HepG2 (cell line): ENCODE results near the gene RASGRP1. TPM values are rescaled to one million over a fixed set of nuclear protein-coding genes. Genes with fewer than 3 reads are reported as not detected.

Experiments
- ATAC-seq: fragments of 200-7000 bp; cut with Tn5 transposase; 3 replicates; pipeline ENCODE4 v1.9.1; 2020; ENCODE audit warnings: mild to moderate bottlenecking, moderate library complexity
- BruUV-seq: library from RNA; stranded (reverse); fragments of 400-500 nt; replicated peaks from 2 replicates; lab custom pipeline; 2021; lab: Mats Ljungman, UMichigan
- CTCF ChIA-PET: fragments of 300-600 bp; formaldehyde crosslinking; extraction: SDS; loops from one replicate; lab custom pipeline; 2021; ENCODE audit warnings: low total read pairs, inconsistent platforms, low intra/inter-chr PET ratio; lab: Yijun Ruan, JAX
- POLR2A ChIA-PET: fragments of 350-600 bp; sonication (Branson Sonifier 250); formaldehyde crosslinking; loops from one replicate; lab custom pipeline; 2020; ENCODE audit warnings: antibody characterized with exemption, inconsistent platforms; lab: Yijun Ruan, JAX
- DNase-seq: peaks from one replicate; pipeline ENCODE4 v3.0.0-alpha.2; 2015; ENCODE audit warnings: low spot score
- FAIRE-seq: peaks from 3 replicates; lab custom pipeline; 2011; peaks lifted over from hg19 to GRCh38; lab: Jason Lieb, UNC
- H2AFZ ChIP-seq: one replicate; pipeline ENCODE4 v1.6.1; 2011; ENCODE audit warnings: low read length, inconsistent platforms
- H3K27ac ChIP-seq: fragments of 300-600 bp; 3 replicates; pipeline ENCODE4 v1.8.0; 2011; ENCODE audit warnings: mixed run types, mild to moderate bottlenecking, mixed read lengths, low read length, inconsistent platforms; ENCODE audit not compliant: insufficient read depth; ENCODE audit errors: extremely low read length
- H3K27me3 ChIP-seq, 2 experiments: fragments of 200-600 bp in 1 of 2; 2 replicates in 1 of 2; 3 replicates in 1 of 2; pipeline versions ENCODE4 v1.6.0 to v1.8.0; 2011; ENCODE audit warnings: low read length in 2 of 2, mild to moderate bottlenecking in 2 of 2, moderate library complexity in 2 of 2, inconsistent platforms in 1 of 2; ENCODE audit not compliant: insufficient read depth in 2 of 2, control insufficient read depth in 1 of 2
- H3K36me3 ChIP-seq, 2 experiments: fragments of 200-600 bp in 1 of 2; replicated peaks in 1 of 2; 2 replicates in 1 of 2; 3 replicates in 1 of 2; pipeline versions ENCODE4 v1.5.1 to v1.8.0; 2011; ENCODE audit warnings: low read length in 2 of 2, inconsistent platforms in 1 of 2; ENCODE audit not compliant: insufficient read depth in 2 of 2, control insufficient read depth in 1 of 2
- H3K4me1 ChIP-seq: 2 replicates; pipeline ENCODE4 v1.5.1; 2012; ENCODE audit warnings: low read length, inconsistent platforms; ENCODE audit not compliant: insufficient read depth
- H3K4me2 ChIP-seq: 2 replicates; pipeline ENCODE4 v1.6.0; 2011; ENCODE audit warnings: low read depth, low read length, inconsistent platforms
- H3K4me3 ChIP-seq, 3 experiments: fragments of 200-600 bp in 1 of 3; sonication (generic), shearing (Covaris generic) in 1 of 3; replicated peaks in 1 of 3; 2 replicates each; pipeline ENCODE4 v1.5.1; 2011 to 2016; ENCODE audit warnings: low read length in 3 of 3, inconsistent platforms in 2 of 3, low read depth in 2 of 3, mild to moderate bottlenecking in 2 of 3, control low read depth in 1 of 3, mixed read lengths in 1 of 3; ENCODE audit not compliant: insufficient read depth in 1 of 3
- H3K79me2 ChIP-seq: one replicate; pipeline ENCODE4 v1.6.1; 2011; ENCODE audit warnings: low read length, inconsistent platforms; ENCODE audit not compliant: insufficient read depth
- H3K9ac ChIP-seq: 2 replicates; pipeline ENCODE4 v1.6.0; 2011; ENCODE audit warnings: mild to moderate bottlenecking, low read depth, low read length, inconsistent platforms; ENCODE audit not compliant: insufficient read depth
- H3K9me3 ChIP-seq: 2 replicates; pipeline ENCODE4 v1.5.1; 2012; ENCODE audit warnings: mild to moderate bottlenecking, low read length
- H4K20me1 ChIP-seq: 2 replicates; pipeline ENCODE4 v1.6.0; 2011; ENCODE audit warnings: inconsistent platforms, mild to moderate bottlenecking, low read length, moderate library complexity; ENCODE audit not compliant: insufficient read depth
- CENPT ChIP-seq: sonication (generic); formaldehyde crosslinking; IDR thresholded peaks from 2 replicates; pipeline ENCODE4 v1.8.0; 2022; ENCODE audit warnings: low read depth, mild to moderate bottlenecking, moderate library complexity, missing genetic modification reagents
- MED8 ChIP-seq: sonication (generic); formaldehyde crosslinking; IDR thresholded peaks from 2 replicates; pipeline ENCODE4 v1.8.1; 2023; ENCODE audit warnings: mild to moderate bottlenecking, missing genetic modification reagents; ENCODE audit not compliant: insufficient replicate concordance
- RORA ChIP-seq: sonication (generic); formaldehyde crosslinking; IDR thresholded peaks from 2 replicates; pipeline ENCODE4 v1.5.0; 2020; ENCODE audit warnings: mild to moderate bottlenecking, missing genetic modification reagents, moderate library complexity
- TOPORS ChIP-seq: sonication (generic); formaldehyde crosslinking; IDR thresholded peaks from 2 replicates; pipeline ENCODE4 v1.8.0; 2023; ENCODE audit warnings: mild to moderate bottlenecking, missing genetic modification reagents
- ZNF101 ChIP-seq: sonication (generic); formaldehyde crosslinking; IDR thresholded peaks from 2 replicates; pipeline ENCODE4 v1.4.0; 2020; ENCODE audit warnings: mild to moderate bottlenecking, low read depth, missing genetic modification reagents, borderline replicate concordance
- WGBS: methylation state at CpG from one replicate; pipeline ENCODE4 v1.1.6; 2017; ENCODE audit warnings: low lambda C conversion rate; 5-methylcytosine and 5-hydroxymethylcytosine counted together
- in situ Hi-C: cut with HindIII; loops from 2 replicates; pipeline ENCODE4 v1.10.0; 2017; ENCODE audit warnings: low pct_unique_long_range_greater_than_20kb; ENCODE audit not compliant: extremely low pct_ligation_motif_present
- intact Hi-C: fragments of 100-400 bp; cut with micrococcal nuclease; formaldehyde crosslinking; loops from one replicate; pipeline ENCODE4 v1.10.0; 2022; ENCODE audit not compliant: unreplicated experiment
- polyA plus RNA-seq, 8 experiments: library from polyadenylated mRNA; depleted of rRNA in 3 of 8; stranded (reverse) in 7 of 8; unstranded in 1 of 8; fragments of >200 nt; fragmentation: Illumina TruSeq in 4 of 8; extraction: Trizol in 4 of 8; gene quantifications; 2 replicates each; pipeline versions ENCODE4 v1.2.1 to v1.2.3, GENCODE V29; 2011 to 2016; ENCODE audit warnings: low read depth in 4 of 8, missing spikeins in 1 of 8, mixed read lengths in 1 of 8; ENCODE audit not compliant: insufficient read depth in 1 of 8
- total RNA-seq, 5 experiments: library from RNA; depleted of rRNA; stranded (reverse); fragments of >200 nt; fragmentation: Illumina TruSeq; extraction: Trizol; gene quantifications; 2 replicates each; pipeline ENCODE4 v1.2.3, GENCODE V29; 2016; ENCODE audit warnings: low read depth in 1 of 5
- TF ChIP-seq, protein P1 (sequence below): sonication (generic); formaldehyde crosslinking; IDR thresholded peaks from 2 replicates; pipeline ENCODE4 v1.4.0; 2020; ENCODE audit warnings: missing genetic modification reagents, borderline replicate concordance
- TF ChIP-seq, protein P2 (sequence below): sonication (generic); formaldehyde crosslinking; IDR thresholded peaks from 2 replicates; pipeline ENCODE4 v1.4.0; 2020; ENCODE audit warnings: missing genetic modification reagents, borderline replicate concordance

Gene RASGRP1
- total and polyA plus RNA-seq, 2 of the 13 experiments (the other 11 are each of a cell fraction or from before 2014, with no cell fraction given), result 0.07 TPM; not detected in 1

DNA sequence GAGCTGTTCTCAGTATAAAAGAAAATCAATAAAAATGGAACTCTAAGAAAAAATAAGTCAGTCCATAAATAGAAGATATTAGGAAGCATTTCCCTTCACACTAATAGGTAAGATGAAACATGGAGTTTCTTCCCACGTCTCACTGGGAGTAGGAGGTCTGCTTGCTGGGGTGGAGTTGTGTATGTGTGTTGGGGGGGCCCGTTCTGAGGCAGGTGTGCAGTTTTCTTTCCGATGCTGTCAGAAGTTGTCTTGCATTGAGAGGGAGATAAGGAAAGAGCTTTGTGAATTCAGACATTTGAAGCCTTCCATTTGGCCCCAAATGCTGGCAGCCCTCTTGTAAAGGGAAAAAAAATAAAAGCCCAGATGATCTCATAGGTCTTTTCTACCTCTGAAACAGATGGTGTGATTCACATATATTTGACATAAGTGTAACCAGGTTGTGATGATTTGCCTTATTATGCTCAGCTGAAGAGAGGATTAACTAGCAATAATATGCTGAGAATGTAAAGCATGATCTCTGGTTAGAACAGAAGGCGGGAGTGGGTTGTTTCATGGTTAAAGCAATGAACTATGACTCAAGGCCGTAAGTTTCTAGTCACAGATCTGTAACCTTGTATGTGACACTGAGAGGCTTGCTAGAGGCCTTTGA lies 8.8 kb downstream of the RASGRP1 start (continued):
- TF ChIP-seq, protein P1, sequence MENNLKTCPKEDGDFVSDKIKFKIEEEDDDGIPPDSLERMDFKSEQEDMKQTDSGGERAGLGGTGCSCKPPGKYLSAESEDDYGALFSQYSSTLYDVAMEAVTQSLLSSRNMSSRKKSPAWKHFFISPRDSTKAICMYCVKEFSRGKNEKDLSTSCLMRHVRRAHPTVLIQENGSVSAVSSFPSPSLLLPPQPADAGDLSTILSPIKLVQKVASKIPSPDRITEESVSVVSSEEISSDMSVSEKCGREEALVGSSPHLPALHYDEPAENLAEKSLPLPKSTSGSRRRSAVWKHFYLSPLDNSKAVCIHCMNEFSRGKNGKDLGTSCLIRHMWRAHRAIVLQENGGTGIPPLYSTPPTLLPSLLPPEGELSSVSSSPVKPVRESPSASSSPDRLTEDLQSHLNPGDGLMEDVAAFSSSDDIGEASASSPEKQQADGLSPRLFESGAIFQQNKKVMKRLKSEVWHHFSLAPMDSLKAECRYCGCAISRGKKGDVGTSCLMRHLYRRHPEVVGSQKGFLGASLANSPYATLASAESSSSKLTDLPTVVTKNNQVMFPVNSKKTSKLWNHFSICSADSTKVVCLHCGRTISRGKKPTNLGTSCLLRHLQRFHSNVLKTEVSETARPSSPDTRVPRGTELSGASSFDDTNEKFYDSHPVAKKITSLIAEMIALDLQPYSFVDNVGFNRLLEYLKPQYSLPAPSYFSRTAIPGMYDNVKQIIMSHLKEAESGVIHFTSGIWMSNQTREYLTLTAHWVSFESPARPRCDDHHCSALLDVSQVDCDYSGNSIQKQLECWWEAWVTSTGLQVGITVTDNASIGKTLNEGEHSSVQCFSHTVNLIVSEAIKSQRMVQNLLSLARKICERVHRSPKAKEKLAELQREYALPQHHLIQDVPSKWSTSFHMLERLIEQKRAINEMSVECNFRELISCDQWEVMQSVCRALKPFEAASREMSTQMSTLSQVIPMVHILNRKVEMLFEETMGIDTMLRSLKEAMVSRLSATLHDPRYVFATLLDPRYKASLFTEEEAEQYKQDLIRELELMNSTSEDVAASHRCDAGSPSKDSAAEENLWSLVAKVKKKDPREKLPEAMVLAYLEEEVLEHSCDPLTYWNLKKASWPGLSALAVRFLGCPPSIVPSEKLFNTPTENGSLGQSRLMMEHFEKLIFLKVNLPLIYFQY (CRISPR knock-in tag), result no peak
- no peak for TF ChIP-seq MED8
- no peak for TF ChIP-seq ZNF101 (CRISPR knock-in tag)
- TF ChIP-seq, protein P2, sequence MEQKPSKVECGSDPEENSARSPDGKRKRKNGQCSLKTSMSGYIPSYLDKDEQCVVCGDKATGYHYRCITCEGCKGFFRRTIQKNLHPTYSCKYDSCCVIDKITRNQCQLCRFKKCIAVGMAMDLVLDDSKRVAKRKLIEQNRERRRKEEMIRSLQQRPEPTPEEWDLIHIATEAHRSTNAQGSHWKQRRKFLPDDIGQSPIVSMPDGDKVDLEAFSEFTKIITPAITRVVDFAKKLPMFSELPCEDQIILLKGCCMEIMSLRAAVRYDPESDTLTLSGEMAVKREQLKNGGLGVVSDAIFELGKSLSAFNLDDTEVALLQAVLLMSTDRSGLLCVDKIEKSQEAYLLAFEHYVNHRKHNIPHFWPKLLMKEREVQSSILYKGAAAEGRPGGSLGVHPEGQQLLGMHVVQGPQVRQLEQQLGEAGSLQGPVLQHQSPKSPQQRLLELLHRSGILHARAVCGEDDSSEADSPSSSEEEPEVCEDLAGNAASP (CRISPR knock-in tag), result no peak
- TF ChIP-seq TOPORS (CRISPR knock-in tag), result no peak

DNA sequence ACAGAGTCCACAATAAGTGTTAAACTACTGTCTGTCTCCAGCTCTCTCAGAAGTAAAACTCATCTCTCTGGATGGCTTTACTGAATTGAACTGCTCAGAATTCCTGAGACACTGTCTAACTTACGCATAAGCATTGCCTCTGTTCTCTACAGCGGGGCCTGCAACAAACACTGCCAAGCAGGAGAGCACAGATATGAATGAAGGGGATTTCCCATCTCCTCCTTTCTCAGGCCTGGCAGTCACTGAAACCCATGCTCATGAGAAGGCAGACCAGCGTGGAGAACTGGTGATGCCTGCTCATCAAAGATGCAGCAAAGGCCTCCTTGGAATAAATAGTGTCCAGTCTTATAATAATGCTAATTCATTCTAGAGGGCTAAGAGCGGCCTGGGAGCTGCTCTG lies 10.3 kb downstream of the RASGRP1 start:
- Histone ChIP-seq H4K20me1 (no peaks in the 10 kb centered on the region), H3K4me3 (no peak overlapping the region), H2AFZ (no peak overlapping the region), H3K27me3 (peaks cover 0 to 7% of the 10 kb centered on the region in 2 experiments; a peak in 1 of 5 replicates), H3K79me2 (no peaks in the 10 kb centered on the region), H3K9me3 (no peaks in the 10 kb centered on the region), H3K36me3 (no peaks in the 10 kb centered on the region), H3K27ac (no peak overlapping the region), H3K9ac (no peak overlapping the region), H3K4me1 (no peaks in the 10 kb centered on the region), H3K4me2 (no peak overlapping the region)
- ChIA-PET CTCF (no interaction called here), POLR2A (no interaction called here)
- in situ Hi-C loops, result no loop called here
- DNase-seq (no peak), ATAC-seq (no peak), FAIRE-seq (no peak)
- WGBS, result 10% methylated on average over 3 of the region's 4 CpGs
- intact Hi-C loops, result no loop called here
- TF ChIP-seq CENPT (CRISPR knock-in tag), result no peak
- no peak for TF ChIP-seq RORA (CRISPR knock-in tag)
- no TSS peak for BruUV-seq
